ENCODE measurements around the gene C16orf82.

DNA sequence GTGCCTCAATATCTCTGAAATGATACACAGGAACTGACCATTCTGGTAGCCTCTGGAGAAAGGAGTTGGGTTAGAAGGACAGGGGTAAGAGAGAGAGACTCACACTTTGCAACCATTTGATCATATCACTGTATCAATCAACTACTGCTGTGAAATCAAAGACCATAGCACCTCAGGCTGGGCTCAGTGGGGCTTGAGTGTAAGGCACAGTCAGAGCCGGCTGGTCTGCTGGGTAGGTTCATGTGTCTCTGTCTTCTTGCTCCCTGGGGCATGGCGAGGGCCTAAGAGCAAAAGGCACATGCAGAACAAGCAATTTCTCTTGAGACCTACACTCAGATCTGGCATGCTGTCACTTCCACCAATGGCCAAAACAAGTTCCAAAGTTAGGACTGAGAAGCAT lies 46.7 kb upstream of the C16orf82 start:
- TF ChIP-seq POLR2A (IDR thresholded peaks at IDR 0.05; ENCODE audit: control extremely low read depth in 1 of 2, low read depth in 2 of 2, low read length in 2 of 2) (no peak), ZNF274 (IDR thresholded peaks at IDR 0.05; ENCODE audit: borderline replicate concordance, extremely low read depth, low read length) (no peak), POLR2AphosphoS5 (IDR thresholded peaks at IDR 0.05; ENCODE audit: low read depth, low read length) (no peak), CEBPB (IDR thresholded peaks at IDR 0.05; ENCODE audit: low read depth, low read length) (no peak), SP1 (IDR thresholded peaks at IDR 0.05; ENCODE audit: low read depth, low read length) (no peak), EZH2 (IDR thresholded peaks at IDR 0.05; ENCODE audit: low read depth, low read length, severe bottlenecking) (no peak), TCF12 (IDR thresholded peaks at IDR 0.05; ENCODE audit: low read depth, low read length) (no peak), NRF1 (IDR thresholded peaks at IDR 0.05; ENCODE audit: low read depth, low read length) (no peak)
- TF ChIP-seq, protein P1, sequence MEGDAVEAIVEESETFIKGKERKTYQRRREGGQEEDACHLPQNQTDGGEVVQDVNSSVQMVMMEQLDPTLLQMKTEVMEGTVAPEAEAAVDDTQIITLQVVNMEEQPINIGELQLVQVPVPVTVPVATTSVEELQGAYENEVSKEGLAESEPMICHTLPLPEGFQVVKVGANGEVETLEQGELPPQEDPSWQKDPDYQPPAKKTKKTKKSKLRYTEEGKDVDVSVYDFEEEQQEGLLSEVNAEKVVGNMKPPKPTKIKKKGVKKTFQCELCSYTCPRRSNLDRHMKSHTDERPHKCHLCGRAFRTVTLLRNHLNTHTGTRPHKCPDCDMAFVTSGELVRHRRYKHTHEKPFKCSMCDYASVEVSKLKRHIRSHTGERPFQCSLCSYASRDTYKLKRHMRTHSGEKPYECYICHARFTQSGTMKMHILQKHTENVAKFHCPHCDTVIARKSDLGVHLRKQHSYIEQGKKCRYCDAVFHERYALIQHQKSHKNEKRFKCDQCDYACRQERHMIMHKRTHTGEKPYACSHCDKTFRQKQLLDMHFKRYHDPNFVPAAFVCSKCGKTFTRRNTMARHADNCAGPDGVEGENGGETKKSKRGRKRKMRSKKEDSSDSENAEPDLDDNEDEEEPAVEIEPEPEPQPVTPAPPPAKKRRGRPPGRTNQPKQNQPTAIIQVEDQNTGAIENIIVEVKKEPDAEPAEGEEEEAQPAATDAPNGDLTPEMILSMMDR (IDR thresholded peaks at IDR 0.05; ENCODE audit: control extremely low read depth in 1 of 3, insufficient read depth in 1 of 3, low read depth in 1 of 3, low read length in 3 of 3) = no peak
